ENCODE measurements around the gene PPP2R3A. TPM values are rescaled to one million over a fixed set of nuclear protein-coding genes. Genes with fewer than 3 reads are reported as not detected.

The PPP2R3A gene
- total and polyA plus RNA-seq, 2 donors (not counting 3 experiments of a cell fraction or from before 2014, with no cell fraction given), result 3.3 to 14.6 TPM

GRCh38 chr3:136110481-136110880 lies 145.0 kb downstream of the PPP2R3A start:
- no peaks in the 10 kb centered on the region for H3K27me3 ChIP-seq (ENCODE audit: control insufficient read depth in 2 of 2, insufficient read depth in 2 of 2, low read length in 2 of 2)
- no peak overlapping the region for H3K9ac ChIP-seq (replicated peaks; ENCODE audit: extremely low read depth, insufficient read depth, low read length)
- no peak for TF ChIP-seq CTCF (IDR thresholded peaks at IDR 0.05; ENCODE audit: extremely low read depth in 1 of 2, insufficient read depth in 1 of 2, low read depth in 1 of 2, low read length in 2 of 2)
- H3K9me1 ChIP-seq (replicated peaks; ENCODE audit: control insufficient read depth, extremely low read depth, insufficient read depth, low read length), result peaks cover 2% of the 10 kb centered on the region
- H3K9me3 ChIP-seq (replicated peaks; ENCODE audit: control insufficient read depth, insufficient read depth, low read length), result no peaks in the 10 kb centered on the region
- no peak overlapping the region for H3K27ac ChIP-seq (ENCODE audit: insufficient read depth, low read depth, low read length)
- DNase-seq (ENCODE audit: low read depth, low spot score), result no peak
- H3K4me3 ChIP-seq (replicated peaks in 1 of 3; ENCODE audit: insufficient read depth in 1 of 3, low read depth in 1 of 3, low read length in 3 of 3), result no peak overlapping the region
- dilution Hi-C loops (cut with MboI; ENCODE audit: extremely low pct_ligation_motif_present, low sequenced_read_pairs), result no loop called here
- peaks cover 0 to 5% of the 10 kb centered on the region in 2 experiments for H3K36me3 ChIP-seq (ENCODE audit: control insufficient read depth in 2 of 2, extremely low read depth in 1 of 2, insufficient read depth in 2 of 2, low read length in 2 of 2)
- no peaks in the 10 kb centered on the region for H3K79me2 ChIP-seq (ENCODE audit: control insufficient read depth, insufficient read depth, low read length)
- intact Hi-C loops (cut with micrococcal nuclease), result no loop called here
- no peak for FAIRE-seq
- H2AFZ ChIP-seq (ENCODE audit: low read depth, low read length), result no peak overlapping the region
- no peak overlapping the region for H3K4me2 ChIP-seq (ENCODE audit: insufficient read depth, low read length)
- no peaks in the 10 kb centered on the region for H4K20me1 ChIP-seq (replicated peaks; ENCODE audit: control insufficient read depth, extremely low read depth, insufficient read depth, low read length)
- no TSS peak for BruUV-seq (replicated peaks)
- CTCF ChIA-PET, result interaction anchor here (0.8 to 1.3 kb wide), 3 partner anchors 23 to 642 kb away, joined by 3 to 5 read pairs (median 4); no protein-coding TSS in a partner anchor
- POLR2A ChIA-PET, result no interaction called here
- peaks cover 8% of the 10 kb centered on the region for H3K4me1 ChIP-seq (ENCODE audit: control insufficient read depth, extremely low read depth, insufficient read depth, low read length)

DNA sequence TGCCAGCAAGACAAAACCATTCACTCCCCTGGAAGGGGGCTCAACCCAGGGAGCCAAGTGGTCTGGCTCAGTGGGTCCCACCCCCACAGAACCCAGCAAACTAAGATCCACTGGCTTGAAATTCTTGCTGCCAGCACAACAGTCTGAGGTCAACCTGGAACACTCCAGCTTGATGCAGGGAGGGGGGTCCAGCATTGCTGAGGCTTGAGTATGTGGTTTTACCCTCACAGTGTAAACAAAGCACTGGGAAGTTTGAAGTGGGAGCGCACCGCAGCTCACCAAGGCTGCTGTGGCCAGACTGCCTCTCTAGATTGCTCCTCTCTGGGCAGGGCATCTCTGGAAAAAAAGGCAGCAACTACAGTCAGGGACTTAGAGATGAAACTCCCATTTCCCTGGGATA lies 148.9 kb downstream of the PPP2R3A start:
- dilution Hi-C loops (cut with MboI; ENCODE audit: extremely low pct_ligation_motif_present, low sequenced_read_pairs), result no loop called here

More for the DNA sequence above, 148.9 kb downstream of the PPP2R3A start:
- no peaks in the 10 kb centered on the region for H4K20me1 ChIP-seq (replicated peaks; ENCODE audit: control insufficient read depth, extremely low read depth, insufficient read depth, low read length)
- no peak overlapping the region for H3K4me3 ChIP-seq (replicated peaks in 1 of 3; ENCODE audit: insufficient read depth in 1 of 3, low read depth in 1 of 3, low read length in 3 of 3)
- no peaks in the 10 kb centered on the region for H3K27me3 ChIP-seq (ENCODE audit: control insufficient read depth in 2 of 2, insufficient read depth in 2 of 2, low read length in 2 of 2)
- no peak overlapping the region for H2AFZ ChIP-seq (ENCODE audit: low read depth, low read length)
- H3K9me3 ChIP-seq (replicated peaks; ENCODE audit: control insufficient read depth, insufficient read depth, low read length), result no peaks in the 10 kb centered on the region
- H3K79me2 ChIP-seq (ENCODE audit: control insufficient read depth, insufficient read depth, low read length), result no peaks in the 10 kb centered on the region
- DNase-seq (ENCODE audit: low read depth, low spot score), result no peak
- intact Hi-C loops (cut with micrococcal nuclease), result no loop called here
- POLR2A ChIA-PET, result no interaction called here
- H3K36me3 ChIP-seq (ENCODE audit: control insufficient read depth in 2 of 2, extremely low read depth in 1 of 2, insufficient read depth in 2 of 2, low read length in 2 of 2), result peaks cover 0 to 3% of the 10 kb centered on the region in 2 experiments
- TF ChIP-seq JUN (IDR thresholded peaks at IDR 0.05; ENCODE audit: borderline replicate concordance, insufficient read depth, insufficient read length, low read depth) (no peak), POLR2A (IDR thresholded peaks at IDR 0.05; ENCODE audit: low read depth, low read length) (no peak), GATA2 (IDR thresholded peaks at IDR 0.05; ENCODE audit: insufficient read depth, insufficient read length, low read depth, low read length) (no peak), POLR2AphosphoS5 (IDR thresholded peaks at IDR 0.05; ENCODE audit: insufficient read depth, low read depth, low read length) (no peak), MYC (IDR thresholded peaks at IDR 0.05; ENCODE audit: low read depth, low read length) (no peak), FOS (IDR thresholded peaks at IDR 0.05; ENCODE audit: borderline replicate concordance, insufficient read depth, low read length) (no peak), MAX (IDR thresholded peaks at IDR 0.05; ENCODE audit: insufficient read depth, insufficient read length) (no peak), EZH2 (IDR thresholded peaks at IDR 0.05; ENCODE audit: borderline replicate concordance, low read depth, low read length, severe bottlenecking) (no peak), CTCF (IDR thresholded peaks at IDR 0.05; ENCODE audit: extremely low read depth in 1 of 2, insufficient read depth in 1 of 2, low read depth in 1 of 2, low read length in 2 of 2) (no peak)
- no TSS peak for BruUV-seq (replicated peaks)
- FAIRE-seq, result no peak
- no peak overlapping the region for H3K4me2 ChIP-seq (ENCODE audit: insufficient read depth, low read length)
- H3K27ac ChIP-seq (ENCODE audit: insufficient read depth, low read depth, low read length), result no peak overlapping the region
- H3K9me1 ChIP-seq (replicated peaks; ENCODE audit: control insufficient read depth, extremely low read depth, insufficient read depth, low read length), result no peaks in the 10 kb centered on the region
- CTCF ChIA-PET, result no interaction called here
- no peak overlapping the region for H3K9ac ChIP-seq (replicated peaks; ENCODE audit: extremely low read depth, insufficient read depth, low read length)
- H3K4me1 ChIP-seq (ENCODE audit: control insufficient read depth, extremely low read depth, insufficient read depth, low read length), result no peaks in the 10 kb centered on the region

All from endothelial cell of umbilical vein (primary cell).